Measurements from ENCODE around the gene KLK11.
"Not testable (repeated sequence)": the region's sequence is repeated elsewhere in the genome, so short reads cannot be mapped to it uniquely, and the experiment has no call there.

- TF ChIP-seq, protein P1, sequence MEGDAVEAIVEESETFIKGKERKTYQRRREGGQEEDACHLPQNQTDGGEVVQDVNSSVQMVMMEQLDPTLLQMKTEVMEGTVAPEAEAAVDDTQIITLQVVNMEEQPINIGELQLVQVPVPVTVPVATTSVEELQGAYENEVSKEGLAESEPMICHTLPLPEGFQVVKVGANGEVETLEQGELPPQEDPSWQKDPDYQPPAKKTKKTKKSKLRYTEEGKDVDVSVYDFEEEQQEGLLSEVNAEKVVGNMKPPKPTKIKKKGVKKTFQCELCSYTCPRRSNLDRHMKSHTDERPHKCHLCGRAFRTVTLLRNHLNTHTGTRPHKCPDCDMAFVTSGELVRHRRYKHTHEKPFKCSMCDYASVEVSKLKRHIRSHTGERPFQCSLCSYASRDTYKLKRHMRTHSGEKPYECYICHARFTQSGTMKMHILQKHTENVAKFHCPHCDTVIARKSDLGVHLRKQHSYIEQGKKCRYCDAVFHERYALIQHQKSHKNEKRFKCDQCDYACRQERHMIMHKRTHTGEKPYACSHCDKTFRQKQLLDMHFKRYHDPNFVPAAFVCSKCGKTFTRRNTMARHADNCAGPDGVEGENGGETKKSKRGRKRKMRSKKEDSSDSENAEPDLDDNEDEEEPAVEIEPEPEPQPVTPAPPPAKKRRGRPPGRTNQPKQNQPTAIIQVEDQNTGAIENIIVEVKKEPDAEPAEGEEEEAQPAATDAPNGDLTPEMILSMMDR (IDR thresholded peaks at IDR 0.05; ENCODE audit: low read depth, low read length, missing input control): not testable (repeated sequence)
- not testable (repeated sequence) for TF ChIP-seq NR2F2 (IDR thresholded peaks at IDR 0.05); ZBTB33 (IDR thresholded peaks at IDR 0.05); RAD21 (IDR thresholded peaks at IDR 0.05); TAF1 (conservative IDR thresholded peaks at IDR 0.05); JUND (IDR thresholded peaks at IDR 0.05); HNF4G (IDR thresholded peaks at IDR 0.05); YY1 (IDR thresholded peaks at IDR 0.05); EGR1 (IDR thresholded peaks at IDR 0.05; ENCODE audit: low read depth in 2 of 2); RXRA (IDR thresholded peaks at IDR 0.05)
- TF ChIP-seq, protein P2, sequence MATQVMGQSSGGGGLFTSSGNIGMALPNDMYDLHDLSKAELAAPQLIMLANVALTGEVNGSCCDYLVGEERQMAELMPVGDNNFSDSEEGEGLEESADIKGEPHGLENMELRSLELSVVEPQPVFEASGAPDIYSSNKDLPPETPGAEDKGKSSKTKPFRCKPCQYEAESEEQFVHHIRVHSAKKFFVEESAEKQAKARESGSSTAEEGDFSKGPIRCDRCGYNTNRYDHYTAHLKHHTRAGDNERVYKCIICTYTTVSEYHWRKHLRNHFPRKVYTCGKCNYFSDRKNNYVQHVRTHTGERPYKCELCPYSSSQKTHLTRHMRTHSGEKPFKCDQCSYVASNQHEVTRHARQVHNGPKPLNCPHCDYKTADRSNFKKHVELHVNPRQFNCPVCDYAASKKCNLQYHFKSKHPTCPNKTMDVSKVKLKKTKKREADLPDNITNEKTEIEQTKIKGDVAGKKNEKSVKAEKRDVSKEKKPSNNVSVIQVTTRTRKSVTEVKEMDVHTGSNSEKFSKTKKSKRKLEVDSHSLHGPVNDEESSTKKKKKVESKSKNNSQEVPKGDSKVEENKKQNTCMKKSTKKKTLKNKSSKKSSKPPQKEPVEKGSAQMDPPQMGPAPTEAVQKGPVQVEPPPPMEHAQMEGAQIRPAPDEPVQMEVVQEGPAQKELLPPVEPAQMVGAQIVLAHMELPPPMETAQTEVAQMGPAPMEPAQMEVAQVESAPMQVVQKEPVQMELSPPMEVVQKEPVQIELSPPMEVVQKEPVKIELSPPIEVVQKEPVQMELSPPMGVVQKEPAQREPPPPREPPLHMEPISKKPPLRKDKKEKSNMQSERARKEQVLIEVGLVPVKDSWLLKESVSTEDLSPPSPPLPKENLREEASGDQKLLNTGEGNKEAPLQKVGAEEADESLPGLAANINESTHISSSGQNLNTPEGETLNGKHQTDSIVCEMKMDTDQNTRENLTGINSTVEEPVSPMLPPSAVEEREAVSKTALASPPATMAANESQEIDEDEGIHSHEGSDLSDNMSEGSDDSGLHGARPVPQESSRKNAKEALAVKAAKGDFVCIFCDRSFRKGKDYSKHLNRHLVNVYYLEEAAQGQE (IDR thresholded peaks at IDR 0.05): not testable (repeated sequence)
- TF ChIP-seq, protein P3, sequence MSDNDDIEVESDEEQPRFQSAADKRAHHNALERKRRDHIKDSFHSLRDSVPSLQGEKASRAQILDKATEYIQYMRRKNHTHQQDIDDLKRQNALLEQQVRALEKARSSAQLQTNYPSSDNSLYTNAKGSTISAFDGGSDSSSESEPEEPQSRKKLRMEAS (IDR thresholded peaks at IDR 0.05): not testable (repeated sequence)
Observed at GRCh38 chr19:50984416-50984815, 42.0 kb downstream of the KLK11 start.

All from liver (tissue), 3 donors.